ENCODE data around the gene RNU6-9.
A peak's percentile ranks its signal among the peaks of the same experiment; 100 is the strongest.

RNU6-9 gene

DNA sequence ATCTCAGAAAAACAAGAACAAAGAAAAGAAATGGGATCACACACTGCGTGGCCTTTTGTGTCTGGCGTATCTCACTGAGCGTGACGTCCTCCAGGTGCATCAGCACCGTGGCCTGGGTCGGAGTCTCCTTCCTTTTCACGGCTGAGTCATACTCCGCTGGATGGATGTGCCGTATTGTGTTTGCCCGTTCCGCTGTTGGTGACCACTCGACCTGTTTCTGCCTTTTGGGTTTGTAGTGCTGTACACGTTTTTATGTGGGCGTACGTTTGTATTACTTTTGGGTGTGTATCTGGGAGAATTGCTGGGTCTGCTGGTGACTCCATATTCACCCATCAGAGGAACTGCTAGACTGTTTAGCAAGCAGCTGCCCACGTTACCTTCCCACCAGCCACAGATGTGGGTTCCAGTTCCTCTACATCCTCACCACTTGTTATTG is 44.0 kb downstream of the RNU6-9 start:
- no peak for DNase-seq

- DNase-seq = no peak
Observed at GRCh38 chr19:938233-938923, 45.1 kb downstream of the RNU6-9 start.

GRCh38 chr19:939439-939838 is 46.2 kb downstream of the RNU6-9 start:
- no peak for DNase-seq

DNA sequence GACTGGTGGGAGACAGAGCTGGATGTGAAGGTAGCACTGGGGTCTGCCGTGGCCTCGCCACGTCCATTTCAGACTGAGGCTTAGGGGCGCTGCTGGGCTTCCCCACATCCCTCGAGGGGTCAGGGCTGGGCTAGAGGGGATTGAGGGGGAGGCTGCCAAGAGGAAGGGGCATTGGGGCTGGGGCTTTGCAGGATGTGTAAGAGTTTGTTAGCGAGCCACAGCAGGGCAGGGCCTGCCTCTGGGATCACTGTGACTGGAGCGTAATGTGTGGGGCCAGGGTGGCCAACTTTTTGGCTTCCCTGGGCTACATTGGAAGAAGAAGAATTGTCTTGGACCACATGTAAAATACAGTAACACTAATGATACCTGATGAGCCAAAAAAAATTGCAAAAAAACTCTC is 46.6 kb downstream of the RNU6-9 start:
- DNase-seq = no peak

- peak; percentile 99 for DNase-seq
Observed at GRCh38 chr19:940591-941291, 47.5 kb downstream of the RNU6-9 start.

DNA sequence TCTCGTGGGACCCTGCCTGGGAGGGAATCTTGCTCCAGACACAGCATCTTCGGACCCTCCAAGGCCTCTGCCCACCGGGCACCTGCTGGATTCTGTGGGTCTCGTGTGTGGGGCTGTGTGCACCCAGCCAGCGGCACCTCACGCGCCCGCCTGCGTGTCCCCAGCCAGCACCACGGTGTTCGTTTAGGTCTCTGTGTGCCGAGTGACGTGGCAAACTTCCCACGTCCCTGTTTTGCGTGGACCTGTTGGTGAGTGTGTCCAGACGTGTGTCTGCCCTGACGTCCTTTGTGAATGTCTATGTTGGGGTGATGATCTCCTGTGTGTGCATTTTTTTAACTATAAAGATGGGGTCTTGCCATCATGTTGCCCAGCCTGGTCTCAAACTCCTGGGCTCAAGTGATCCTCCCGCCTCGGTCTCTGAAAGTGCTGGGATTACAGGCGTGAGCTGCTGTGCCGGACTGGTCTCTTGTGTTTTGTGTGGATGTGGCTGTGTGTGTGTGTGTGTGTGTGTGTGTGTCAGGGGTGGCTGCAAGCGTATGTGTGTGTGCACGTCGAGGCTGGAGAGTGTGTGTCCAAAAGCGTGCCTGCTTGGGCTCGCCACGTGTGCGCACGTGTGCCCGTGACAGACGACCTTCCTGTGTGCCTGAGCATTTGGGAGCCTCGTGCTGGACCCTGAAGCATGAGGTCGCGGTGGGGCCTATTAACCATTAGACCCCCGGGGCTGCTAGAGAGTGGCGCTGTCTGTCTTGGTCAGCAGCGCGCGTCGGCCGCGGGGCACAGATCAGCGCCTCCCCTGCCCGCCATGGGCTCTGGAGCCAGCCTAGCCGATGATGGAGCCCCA is 48.2 kb downstream of the RNU6-9 start:
- DNase-seq = no peak

DNA sequence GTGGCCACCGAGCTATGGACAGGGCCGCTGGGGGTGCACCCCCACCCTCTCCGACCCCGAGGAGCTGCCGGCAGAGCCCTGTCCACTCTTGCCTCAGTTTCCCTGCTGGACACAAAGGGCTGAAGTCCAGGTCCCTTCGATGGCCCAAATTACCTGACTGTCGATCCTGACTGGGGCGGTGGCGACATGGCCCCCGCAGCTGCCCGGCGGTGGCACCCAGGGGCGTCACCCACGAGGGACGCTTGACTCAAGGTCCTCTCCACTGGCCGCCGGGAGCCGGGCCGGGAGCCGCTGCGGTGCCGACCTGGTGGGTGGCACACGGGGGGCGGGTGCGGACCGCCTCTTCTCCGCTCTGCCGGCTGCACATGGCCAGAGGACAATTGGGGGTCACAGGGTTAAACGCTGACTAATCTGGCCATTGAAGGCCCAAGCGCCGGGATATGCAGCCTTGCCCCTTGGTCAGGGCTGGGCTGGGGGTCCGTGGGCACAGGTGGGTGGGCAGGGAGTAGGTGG is 48.9 kb downstream of the RNU6-9 start:
- no peak for DNase-seq
